ENCODE data around the gene ELMO1.

The ELMO1 gene

GRCh38 chr7:37429435-37429791, 19.3 kb downstream of the ELMO1 start:
- no peak for DNase-seq

GRCh38 chr7:37428681-37429434, 19.8 kb downstream of the ELMO1 start:
- no peak for DNase-seq

GRCh38 chr7:37427276-37427940, 21.3 kb downstream of the ELMO1 start:
- no peak for DNase-seq

- no peak for DNase-seq
Measured at GRCh38 chr7:37425498-37425897, 23.2 kb downstream of the ELMO1 start.

GRCh38 chr7:37424995-37425394, 23.7 kb downstream of the ELMO1 start:
- no peak for DNase-seq

GRCh38 chr7:37424521-37424920, 24.1 kb downstream of the ELMO1 start:
- DNase-seq = no peak

- no peak for DNase-seq
Measured at GRCh38 chr7:37421861-37422500, 26.7 kb downstream of the ELMO1 start.

- DNase-seq = no peak
Measured at GRCh38 chr7:37420946-37421695, 27.5 kb downstream of the ELMO1 start.

- no peak for DNase-seq
Measured at GRCh38 chr7:37419496-37419895, 29.2 kb downstream of the ELMO1 start.

GRCh38 chr7:37418381-37418780, 30.3 kb downstream of the ELMO1 start:
- DNase-seq = no peak

GRCh38 chr7:37417107-37417474, 31.6 kb downstream of the ELMO1 start:
- no peak for DNase-seq

GRCh38 chr7:37416378-37417106, 32.1 kb downstream of the ELMO1 start:
- DNase-seq = no peak

GRCh38 chr7:37415629-37416028, 33.0 kb downstream of the ELMO1 start:
- no peak for DNase-seq

GRCh38 chr7:37414352-37414983, 34.2 kb downstream of the ELMO1 start:
- no peak for DNase-seq

GRCh38 chr7:37411444-37412034, 37.1 kb downstream of the ELMO1 start:
- DNase-seq = no peak

- DNase-seq = no peak
Measured at GRCh38 chr7:37410305-37411229, 38.1 kb downstream of the ELMO1 start.

- DNase-seq = no peak
Measured at GRCh38 chr7:37409461-37409860, 39.2 kb downstream of the ELMO1 start.

GRCh38 chr7:37408291-37409228, 40.1 kb downstream of the ELMO1 start:
- no peak for DNase-seq

GRCh38 chr7:37405603-37406122, 43.0 kb downstream of the ELMO1 start:
- DNase-seq = no peak

Data from T-helper 9 cell (primary cell).